GM13977 (cell line): Measurements from ENCODE around the gene RGSL1.

Source experiments
- DNase-seq: peaks from one replicate; pipeline ENCODE4 v3.0.0; 2012; ENCODE audit warnings: low spot score
- in situ Hi-C: fragments of 300-500 bp; cut with MboI; formaldehyde crosslinking; loops from one replicate; pipeline ENCODE4 v1.12.0; 2022; ENCODE audit warnings: low sequenced_read_pairs, low pct_unique_long_range_greater_than_20kb, mixed read lengths, inconsistent platforms; ENCODE audit not compliant: unreplicated experiment
- TF ChIP-seq, protein P1 (sequence below): IDR thresholded peaks from 2 replicates; pipeline ENCODE4 v1.5.1; 2012; ENCODE audit warnings: mild to moderate bottlenecking, control low read depth; ENCODE audit not compliant: insufficient read depth; ENCODE audit errors: extremely low read depth, missing control alignments

The RGSL1 gene

GRCh38 chr1:182484531-182485257 lies 34.7 kb downstream of the RGSL1 start:
- in situ Hi-C loops: no loop called here
- DNase-seq: peak; percentile 25
- TF ChIP-seq, protein P1, sequence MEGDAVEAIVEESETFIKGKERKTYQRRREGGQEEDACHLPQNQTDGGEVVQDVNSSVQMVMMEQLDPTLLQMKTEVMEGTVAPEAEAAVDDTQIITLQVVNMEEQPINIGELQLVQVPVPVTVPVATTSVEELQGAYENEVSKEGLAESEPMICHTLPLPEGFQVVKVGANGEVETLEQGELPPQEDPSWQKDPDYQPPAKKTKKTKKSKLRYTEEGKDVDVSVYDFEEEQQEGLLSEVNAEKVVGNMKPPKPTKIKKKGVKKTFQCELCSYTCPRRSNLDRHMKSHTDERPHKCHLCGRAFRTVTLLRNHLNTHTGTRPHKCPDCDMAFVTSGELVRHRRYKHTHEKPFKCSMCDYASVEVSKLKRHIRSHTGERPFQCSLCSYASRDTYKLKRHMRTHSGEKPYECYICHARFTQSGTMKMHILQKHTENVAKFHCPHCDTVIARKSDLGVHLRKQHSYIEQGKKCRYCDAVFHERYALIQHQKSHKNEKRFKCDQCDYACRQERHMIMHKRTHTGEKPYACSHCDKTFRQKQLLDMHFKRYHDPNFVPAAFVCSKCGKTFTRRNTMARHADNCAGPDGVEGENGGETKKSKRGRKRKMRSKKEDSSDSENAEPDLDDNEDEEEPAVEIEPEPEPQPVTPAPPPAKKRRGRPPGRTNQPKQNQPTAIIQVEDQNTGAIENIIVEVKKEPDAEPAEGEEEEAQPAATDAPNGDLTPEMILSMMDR: peak; percentile 46

DNA sequence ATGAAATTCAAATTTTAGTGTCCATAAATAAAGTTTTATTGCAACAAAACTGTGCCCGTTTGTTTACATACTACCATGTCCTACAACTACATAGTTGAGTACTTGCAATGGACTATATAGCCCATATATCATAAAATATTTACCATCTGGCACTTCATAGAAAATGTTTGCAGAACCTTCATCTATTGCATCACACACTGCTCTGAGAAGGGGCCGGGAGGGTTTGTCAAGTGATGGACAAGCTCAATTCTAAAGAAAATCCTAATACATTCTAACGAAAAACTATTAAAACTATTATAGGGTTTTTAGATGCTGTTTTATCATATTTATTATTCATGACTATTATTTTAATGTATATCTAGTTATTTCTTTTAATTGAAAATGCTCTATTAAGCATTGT lies 35.9 kb downstream of the RGSL1 start:
- in situ Hi-C loops: no loop called here
- DNase-seq: no peak
- TF ChIP-seq, protein P1: no peak

DNA sequence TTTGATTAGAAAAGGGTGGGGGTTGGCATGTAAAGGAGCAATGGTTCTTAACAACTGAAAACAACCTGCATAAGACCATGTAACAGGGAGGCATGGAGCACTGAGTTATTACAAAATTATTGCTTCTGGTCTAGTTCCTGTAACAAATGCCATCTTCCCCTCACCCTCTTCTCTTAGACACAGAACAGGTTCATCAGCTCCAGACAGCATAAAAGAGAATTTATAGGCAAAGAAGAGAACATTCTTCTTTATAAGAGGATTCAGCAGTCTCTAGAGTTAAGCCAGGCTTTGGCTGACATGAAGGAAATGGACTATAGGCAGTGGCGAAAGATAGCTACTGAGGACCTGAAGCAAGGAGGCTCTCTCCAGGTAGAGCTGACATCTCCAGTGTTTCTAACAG lies 38.9 kb downstream of the RGSL1 start:
- DNase-seq: no peak
- TF ChIP-seq, protein P1: no peak
- in situ Hi-C loops: no loop called here

- TF ChIP-seq, protein P1: no peak
- in situ Hi-C loops: no loop called here
- no peak for DNase-seq
These were observed 43.1 kb downstream of the RGSL1 start for GRCh38 chr1:182493063-182493462.

DNA sequence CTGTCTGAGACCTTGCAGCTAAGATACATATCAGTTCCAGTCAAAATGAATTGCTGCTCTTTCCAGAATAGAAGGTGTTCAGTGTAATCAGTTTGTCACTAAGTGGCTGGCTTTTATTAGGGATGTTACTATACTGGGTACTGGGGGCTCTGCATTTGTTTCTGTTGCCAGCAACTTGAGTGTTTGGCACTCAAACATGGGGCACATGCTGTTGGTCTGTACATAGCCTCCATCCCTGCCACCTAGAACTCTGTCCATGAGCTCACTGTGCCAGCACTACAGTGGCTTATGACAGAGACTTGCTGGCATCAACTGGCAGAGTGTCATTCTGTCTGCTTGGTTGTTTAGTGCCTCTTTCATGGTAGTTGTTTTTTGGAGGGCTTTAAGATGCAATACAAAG lies 45.1 kb downstream of the RGSL1 start:
- TF ChIP-seq, protein P1: no peak
- no peak for DNase-seq
- in situ Hi-C loops: no loop called here

DNA sequence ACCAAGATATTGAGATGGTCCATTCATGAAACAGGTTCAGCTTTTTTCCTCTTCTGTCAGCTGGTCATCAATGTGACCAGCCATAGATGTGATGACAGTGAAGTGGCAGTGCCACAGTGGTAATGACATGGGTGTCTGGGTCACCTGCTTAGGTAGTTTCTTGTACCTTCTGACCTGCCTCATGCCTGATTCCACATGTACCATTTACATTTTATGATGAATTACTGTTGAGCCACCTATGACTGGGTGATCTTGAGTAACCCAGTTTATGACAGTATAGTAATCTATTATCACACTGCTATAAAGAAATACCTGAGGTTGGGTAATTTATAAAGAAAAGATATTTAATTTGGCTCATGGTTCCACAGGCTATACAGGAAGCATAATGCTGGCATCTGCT lies 45.7 kb downstream of the RGSL1 start:
- in situ Hi-C loops: no loop called here
- no peak for DNase-seq
- TF ChIP-seq, protein P1: no peak
